Amniotic stem cell (primary cell): ENCODE data around the gene CETN2.
"Not testable (repeated sequence)": the region's sequence is repeated elsewhere in the genome, so short reads cannot be mapped to it uniquely, and the experiment has no call there.

Source experiments
- DNase-seq: peaks from one replicate; lab custom pipeline; 2025; lab: John Stamatoyannopoulos, UW

CETN2 gene

GRCh38 chrX:152830312-152831305 lies at the start of gene CETN2, which contains the start of gene NSDHL:
Gene CETN2 (minus strand): TSS chrX:152830757. CDS start chrX:152830710, 47 bp downstream.
Gene NSDHL (plus strand): TSS chrX:152831063. CDS start chrX:152846325, 15,262 bp downstream.
- peak; percentile 81 for DNase-seq

DNA sequence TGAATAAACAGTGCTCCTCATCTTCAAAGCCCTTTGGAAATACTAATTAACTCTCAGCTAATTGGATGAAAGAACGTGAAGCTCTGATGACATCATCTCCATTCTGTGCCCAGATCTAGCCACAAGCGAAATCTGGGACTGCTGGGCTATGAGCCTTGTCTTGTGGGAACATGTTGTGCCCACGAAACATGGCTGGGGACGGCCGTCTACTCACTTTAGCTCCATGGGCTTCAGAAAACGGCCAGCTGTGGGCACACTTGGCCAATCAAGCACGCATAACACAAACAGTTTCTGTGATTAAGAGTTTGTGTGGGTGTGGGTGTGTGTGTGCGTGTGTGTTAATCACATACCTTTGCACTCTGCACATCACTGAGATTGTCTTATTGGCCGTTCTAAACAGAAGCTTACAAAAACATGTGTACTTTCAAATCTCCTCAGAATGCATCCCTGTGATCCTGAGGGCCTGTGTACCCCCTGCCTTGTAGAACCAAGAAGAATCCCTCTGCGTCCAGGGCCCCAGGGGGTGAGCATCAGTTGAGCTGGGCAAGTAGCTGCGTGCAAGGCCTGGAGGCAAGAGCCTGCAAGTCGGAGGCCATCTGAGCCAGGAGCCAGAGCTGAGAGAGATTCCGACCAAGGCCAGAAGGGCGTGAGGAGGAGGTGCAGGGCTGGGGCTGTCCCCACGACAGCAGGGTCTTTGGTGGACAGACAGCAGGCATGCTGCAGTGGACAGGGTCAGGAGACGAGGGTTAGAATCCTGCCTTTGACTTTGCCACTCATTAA lies 48.6 kb upstream of the CETN2 start:
- no peak for DNase-seq

DNA sequence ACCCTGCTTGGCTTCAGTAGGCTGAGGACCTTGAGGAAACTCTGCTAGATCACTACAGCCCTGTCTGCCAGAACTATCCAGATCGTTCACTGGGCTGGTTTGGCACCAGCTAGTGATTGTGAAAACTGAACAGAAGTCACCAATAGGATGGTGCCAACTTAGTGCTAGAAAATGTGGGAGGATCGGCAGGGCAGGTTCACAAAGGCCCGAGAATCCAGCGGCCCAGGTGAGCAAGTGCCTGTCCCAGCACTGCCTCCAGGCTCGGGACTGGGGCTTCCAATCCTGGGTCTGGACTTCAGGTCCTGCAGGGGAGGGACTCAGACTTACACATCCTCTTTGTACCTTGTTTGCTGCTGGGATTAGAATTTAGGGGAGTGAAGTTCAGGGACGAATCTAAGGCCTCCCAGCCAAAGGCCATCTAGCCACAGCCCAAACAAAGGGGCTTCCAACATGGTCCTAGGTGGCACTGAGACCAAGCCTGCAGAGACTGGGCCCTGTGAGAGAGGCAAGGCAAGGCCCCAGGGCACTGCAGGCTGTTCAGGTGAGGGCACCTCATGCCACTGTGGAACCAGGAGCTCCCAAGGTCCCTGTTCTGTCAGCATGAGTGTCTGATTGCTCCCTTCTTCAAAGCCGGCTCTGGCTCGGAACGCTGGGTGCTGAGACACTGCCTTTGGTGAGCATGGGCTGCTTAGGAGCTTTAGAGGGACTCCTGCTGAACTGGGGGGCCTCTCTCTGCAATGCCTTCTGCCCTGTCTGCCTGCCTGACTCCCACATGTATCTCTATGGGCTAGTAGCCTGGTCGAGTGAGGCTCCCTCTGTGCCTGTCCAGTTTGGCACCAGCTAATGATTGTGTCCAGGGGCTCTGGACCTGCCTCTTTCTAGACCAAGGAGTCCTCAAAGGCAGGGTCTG lies 46.6 kb upstream of the CETN2 start:
- DNase-seq: no peak

DNA sequence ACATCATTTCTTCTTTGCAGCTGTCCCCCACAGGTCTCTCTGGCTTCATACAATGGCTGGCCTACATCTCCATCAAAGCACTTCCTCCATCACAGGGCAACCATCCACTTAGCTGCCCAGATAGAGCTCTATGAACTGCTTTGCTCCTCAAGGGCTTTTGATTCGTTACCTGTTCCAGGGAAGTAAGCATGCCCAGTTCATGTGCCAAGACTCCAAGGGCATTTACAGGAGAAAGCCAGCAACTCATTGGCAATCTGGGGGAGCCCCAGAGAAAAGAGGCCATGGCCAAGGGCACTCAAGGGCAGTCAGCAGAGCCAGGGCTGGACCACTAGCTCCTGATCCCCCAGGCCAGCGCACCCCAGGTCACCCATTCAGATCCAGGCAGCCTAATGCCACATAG lies 42.8 kb upstream of the CETN2 start:
- DNase-seq: no peak

DNA sequence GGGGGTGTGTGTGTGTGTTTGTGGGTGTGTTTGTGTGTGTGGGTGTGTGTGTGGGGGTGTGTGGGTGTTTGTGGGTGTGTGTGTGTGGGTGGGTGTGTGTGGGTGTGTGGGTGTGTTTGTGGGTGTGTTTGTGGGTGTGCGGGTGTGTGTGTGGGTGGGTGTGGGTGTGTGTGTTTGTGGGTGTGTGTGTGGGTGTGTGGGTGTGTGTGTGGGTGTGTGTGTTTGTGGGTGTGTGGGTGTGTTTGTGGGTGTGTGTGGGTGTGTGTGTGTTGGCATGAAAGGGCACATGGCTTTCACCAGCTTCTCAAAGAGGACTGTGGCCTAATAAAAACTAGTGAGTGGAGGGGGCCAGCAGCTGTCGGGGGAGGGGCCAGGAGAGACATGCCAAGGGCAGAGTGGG lies 42.0 kb upstream of the CETN2 start:
- no peak for DNase-seq

DNA sequence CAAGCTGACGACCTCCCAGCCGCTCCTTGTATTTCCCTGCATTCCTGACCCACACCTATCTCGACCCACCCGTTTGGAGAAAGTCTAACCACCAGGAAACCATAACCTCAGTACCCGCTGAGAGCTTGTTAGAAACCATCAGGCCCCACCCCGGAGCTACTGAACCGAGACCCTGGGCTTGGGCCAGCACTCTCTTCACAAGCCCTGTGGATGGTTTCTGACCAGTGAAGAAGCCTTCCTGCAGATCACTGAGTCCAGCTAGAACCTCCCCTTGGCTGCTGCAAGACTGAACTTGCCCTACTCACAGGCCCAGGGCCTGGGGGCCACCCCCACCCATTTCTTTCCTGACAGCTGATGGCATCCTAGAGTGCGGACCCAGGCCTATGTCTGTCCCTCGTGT lies 40.7 kb upstream of the CETN2 start:
- DNase-seq: no peak

DNA sequence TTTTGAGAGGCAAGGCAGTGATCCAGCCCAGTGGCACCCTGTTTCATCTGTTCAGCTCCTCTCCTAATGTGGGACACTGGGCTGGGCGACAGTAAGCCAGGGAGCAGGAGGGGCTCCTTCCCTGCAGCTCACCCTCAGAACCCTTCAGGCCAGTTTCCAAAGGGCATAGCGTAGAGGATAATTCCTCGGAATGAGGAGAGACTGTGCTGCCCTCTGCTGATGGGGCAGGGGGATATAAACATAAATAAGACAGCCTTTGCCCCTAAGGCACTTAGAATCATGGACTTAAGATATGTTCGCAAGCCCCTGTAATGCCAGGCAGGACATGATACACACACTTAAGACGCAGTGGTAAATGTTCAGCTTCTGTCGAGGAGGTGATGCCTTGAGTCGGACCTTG lies 39.4 kb upstream of the CETN2 start:
- DNase-seq: no peak

- no peak for DNase-seq
Observed at GRCh38 chrX:152866386-152866785, 35.8 kb upstream of the CETN2 start.

DNA sequence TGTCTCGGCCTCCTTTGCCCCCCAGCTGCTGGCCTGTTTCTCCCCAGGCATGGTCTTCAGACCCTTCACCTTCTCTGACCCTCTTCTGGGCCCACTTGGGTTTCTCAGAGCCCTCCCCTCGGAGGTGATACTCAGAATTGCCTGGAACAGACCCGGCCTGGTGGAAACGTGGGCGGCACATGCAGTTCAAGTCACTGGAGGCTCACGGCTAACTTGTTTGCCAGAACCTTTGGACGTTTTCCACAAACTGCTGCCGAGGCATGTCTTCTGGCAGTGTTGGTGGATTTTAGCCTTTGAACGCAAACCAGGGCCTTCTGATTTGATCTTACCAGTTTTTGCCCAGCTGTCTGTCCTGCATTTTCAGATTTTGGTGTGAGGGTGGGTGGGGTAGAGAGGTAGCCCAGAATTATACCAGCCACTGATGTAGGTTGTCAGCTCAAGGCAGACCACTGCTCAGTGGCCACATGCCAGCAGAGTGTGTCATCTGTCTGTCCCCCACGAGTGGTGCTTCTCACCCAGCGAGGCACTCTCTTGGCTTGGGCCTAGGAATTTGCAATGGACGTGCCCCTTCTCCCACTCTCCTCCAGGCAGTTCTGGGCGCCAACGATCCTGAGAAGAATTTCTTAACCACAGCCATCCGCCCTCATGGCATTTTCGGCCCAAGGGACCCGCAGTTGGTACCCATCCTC lies 34.8 kb upstream of the CETN2 start:
- DNase-seq: no peak

GRCh38 chrX:152861826-152862225 lies 31.3 kb upstream of the CETN2 start:
- no peak for DNase-seq

GRCh38 chrX:152861116-152861515 lies 30.6 kb upstream of the CETN2 start:
- DNase-seq: no peak

- DNase-seq: no peak
Observed at GRCh38 chrX:152853986-152854385, 23.4 kb upstream of the CETN2 start.

DNA sequence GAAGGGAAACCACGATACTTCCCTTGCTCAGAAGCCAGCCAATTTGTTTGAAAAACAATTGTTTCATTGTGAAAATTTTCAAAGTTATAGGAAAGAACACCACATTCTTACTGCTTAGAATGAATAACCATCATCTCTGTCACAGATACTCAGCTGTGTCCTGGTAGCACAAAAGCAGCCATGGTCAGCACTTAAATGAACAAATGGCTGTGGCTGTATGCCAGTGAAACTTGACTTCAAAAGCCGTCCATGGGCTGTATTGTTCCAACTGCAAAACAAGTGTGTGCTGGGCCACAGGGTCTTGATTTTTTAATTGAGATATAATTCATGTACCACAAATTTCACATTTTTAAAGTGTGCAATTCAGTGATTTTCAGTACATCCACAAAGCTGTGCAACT lies 19.9 kb upstream of the CETN2 start:
- no peak for DNase-seq

DNA sequence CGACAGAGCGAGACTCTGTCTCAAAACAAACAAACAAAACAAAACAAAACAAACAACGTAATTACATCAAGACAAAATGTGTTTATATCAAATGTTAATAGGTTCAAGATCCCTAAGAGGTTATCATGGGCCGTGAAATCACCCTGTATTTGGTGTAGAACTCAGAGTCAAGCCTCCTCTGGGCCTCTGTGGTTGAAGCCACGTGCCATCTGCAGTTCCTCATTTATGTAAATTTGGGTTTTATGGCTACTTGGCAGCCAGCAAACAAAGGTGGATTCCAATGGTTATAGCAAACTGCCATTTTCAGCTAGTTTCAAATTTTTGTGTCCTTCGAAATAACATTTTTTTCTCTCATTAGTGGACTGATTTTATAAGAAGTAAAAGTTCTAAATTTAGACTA lies 16.7 kb upstream of the CETN2 start:
- no peak for DNase-seq

GRCh38 chrX:152845618-152846240 lies 15.2 kb upstream of the CETN2 start:
- no peak for DNase-seq

- DNase-seq: no peak
Observed at GRCh38 chrX:152844256-152844655, 13.7 kb upstream of the CETN2 start.

DNA sequence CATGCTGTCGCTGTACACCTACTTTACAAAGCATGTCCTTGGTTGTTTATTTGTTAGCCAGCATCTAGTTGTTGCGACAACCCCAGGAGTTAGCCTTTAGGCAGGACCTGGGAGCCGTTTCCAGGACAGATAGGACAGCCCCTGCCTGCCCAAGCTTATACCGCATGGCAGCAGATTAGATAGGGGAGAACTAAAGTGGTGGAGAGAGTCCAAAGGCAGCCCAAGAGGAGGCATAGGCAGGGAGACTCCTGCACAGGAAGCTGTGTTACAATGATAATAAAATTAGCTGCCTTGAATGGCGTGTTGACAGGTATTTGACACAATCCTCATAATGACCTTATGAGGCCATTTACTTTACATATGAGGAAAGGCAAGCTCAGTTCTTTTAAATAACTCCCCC lies 13.3 kb upstream of the CETN2 start:
- no peak for DNase-seq

DNA sequence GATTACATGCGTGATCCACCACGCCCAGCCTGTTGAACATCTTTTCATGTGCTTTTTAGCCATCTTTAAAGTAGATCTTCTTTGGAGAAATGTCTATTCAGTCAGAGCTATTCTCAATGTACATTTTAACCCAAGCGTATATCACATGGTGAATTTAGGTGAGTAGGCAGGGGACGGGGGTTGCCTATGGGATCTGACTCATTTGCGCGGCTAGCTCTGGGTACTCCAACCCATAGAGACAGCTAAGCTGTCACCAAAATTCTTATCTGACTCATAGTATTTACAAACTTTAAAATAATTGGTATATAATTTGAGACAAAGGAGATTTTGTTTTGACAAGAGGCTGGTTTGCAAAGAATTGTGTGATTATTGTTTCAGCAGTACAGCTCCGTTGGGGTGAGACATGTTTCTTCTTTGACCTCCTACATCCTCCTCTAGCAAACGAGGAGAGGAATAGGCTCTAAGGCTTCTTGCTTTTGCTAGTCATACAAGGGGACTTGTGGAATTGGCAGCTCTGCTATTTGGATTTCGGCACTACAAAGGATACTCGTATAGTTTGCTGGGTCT lies 12.3 kb upstream of the CETN2 start:
- DNase-seq: no peak

DNA sequence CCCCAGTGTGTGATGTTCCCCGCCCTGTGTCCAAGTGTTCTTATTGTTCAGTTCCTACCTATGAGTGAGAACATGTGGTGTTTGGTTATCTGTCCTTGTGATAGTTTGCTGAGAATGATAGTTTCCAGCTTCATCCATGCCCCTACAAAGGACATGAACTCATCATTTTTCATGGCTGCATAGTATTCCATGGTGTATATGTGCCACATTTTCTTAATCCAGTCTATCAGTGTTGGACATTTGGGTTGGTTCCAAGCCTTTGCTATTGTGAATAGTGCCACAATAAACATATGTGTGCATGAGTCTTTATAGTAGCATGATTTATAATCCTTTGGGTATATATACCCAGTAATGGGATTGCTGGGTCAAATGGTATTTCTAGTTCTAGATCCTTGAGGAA lies 4.9 kb upstream of the CETN2 start:
- not testable (repeated sequence) for DNase-seq

DNA sequence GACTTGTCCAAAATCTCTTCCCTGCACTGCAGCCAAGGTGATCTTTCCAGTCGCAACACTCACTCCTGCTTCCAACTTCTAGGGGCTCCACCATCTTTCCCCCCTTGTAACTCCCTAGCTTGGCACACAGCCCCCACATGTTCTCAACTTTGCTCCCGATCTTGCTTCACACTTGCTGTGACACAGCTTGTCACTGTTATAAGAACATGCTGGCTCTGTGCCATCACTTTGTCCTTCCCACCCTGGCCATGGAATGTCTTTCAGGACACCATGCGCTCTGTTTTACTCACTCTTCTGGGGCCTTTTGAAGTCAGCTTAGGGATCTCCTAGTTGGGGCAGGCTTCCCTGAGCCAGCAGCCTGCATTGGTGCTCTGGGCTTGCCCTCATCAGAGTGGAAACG lies 2.8 kb upstream of the CETN2 start:
- DNase-seq: no peak
